Measurements from ENCODE around the gene UBE2R2.
"Not testable (repeated sequence)": the region's sequence is repeated elsewhere in the genome, so short reads cannot be mapped to it uniquely, and the experiment has no call there.

UBE2R2 gene, protein sequence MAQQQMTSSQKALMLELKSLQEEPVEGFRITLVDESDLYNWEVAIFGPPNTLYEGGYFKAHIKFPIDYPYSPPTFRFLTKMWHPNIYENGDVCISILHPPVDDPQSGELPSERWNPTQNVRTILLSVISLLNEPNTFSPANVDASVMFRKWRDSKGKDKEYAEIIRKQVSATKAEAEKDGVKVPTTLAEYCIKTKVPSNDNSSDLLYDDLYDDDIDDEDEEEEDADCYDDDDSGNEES

GRCh38 chr9:33816327-33817252, at the start of gene UBE2R2:
Gene UBE2R2 (plus strand): TSS chr9:33817160. CDS start chr9:33817758, 598 bp downstream.
- peak; percentile 82 to 97 (median 85) for DNase-seq (ENCODE audit: low read depth in 3 of 3)

DNA sequence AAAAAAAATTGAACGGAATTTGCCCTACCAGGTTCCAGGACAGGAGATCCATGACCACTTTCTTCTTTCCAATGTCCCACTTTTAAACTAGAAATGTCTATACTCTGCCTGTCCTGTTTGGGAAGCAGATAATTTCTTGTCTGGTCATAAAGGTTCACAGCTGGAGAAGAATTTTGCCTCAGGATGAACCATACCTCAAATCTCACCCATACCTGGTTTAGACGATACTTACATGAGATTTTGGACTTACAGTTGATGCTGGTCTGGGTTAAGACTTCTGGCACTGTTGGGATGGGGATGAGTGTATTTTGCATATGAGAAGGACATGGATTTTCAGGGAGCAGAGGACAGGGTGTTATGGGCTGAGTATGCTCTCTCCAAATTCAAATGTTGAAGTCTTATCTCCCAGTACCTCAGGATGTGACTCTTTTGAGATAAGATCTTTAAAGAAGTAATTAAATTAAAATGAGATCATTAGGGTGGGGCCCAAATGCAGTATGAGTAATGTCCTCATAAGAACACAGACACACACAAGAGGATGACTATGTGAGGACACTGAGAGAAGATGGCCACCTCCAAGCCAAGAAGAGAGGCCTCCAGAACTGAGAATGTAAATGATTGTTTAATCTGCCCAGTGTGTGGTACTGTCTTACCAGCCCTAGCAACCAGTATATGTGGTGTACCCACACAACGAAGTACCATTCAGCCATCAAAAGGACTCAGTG, 46.6 kb upstream of the UBE2R2 start:
- DNase-seq (ENCODE audit: low read depth in 3 of 3): not testable (repeated sequence)

GRCh38 chr9:33773135-33773534, 43.8 kb upstream of the UBE2R2 start:
- not testable (repeated sequence) for DNase-seq (ENCODE audit: low read depth in 3 of 3)

DNA sequence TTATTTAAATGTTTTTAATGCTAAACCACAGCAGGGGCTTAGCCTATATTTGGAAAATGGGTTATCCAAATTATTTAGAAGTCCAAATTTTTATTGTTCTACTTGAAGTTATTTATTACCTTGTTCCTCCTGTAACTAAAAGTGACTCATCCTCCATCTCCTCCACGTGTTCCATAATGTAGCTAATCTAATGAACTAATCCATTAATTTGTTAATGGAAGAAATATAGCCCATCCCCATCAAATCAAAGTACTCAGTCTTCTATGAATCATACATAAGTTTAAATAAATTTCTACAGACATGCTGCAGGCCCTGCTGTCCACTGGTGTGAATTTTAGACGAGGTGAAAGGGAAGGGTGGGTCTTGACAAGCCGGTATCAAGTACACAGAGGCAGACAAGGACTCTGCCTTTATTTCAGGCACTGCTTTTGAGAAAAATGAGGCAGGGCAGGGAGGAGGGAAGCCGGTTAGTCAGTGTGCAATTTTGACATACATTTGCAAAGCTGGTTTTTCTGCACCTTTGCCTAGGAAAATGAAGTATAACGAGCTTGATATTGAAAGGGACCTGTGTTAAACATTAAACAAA, 42.8 kb upstream of the UBE2R2 start:
- DNase-seq (ENCODE audit: low read depth in 3 of 3): not testable (repeated sequence)

GRCh38 chr9:33776578-33776977, 40.4 kb upstream of the UBE2R2 start:
- DNase-seq (ENCODE audit: low read depth in 3 of 3): no peak

DNA sequence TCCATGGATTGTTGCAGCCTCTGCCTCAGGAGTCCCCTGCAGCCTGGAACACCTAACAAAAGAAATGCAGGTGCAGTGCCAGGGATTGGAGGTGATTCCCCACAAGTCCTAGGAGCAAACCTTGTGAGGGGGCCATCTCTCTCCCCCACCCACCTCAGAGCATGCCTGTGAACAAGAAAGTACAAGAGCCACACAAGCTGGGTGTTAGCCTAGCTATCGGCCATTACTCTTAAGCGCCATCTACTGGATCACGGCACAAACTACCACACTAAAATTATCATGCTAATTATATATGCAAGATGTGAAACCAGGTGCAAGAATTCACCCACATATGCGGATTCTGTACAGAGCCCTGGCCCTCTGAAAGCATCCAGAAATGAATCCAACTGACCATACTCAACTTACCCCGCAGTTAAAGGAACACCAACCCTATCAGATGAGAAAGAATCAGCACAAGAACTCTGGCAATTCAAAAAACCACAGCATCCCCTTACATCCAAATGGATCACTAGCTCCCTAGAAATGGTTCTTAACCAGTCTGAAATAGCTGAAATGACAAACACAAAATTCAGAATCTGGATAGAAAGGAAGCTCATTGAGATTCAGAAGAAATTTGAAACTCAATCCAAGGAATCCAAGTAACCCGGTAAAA, 38.1 kb upstream of the UBE2R2 start:
- DNase-seq (ENCODE audit: low read depth in 3 of 3): peak; percentile 7 to 15 (median 15)

- DNase-seq (ENCODE audit: low read depth in 3 of 3): no peak
These were observed 36.7 kb upstream of the UBE2R2 start for GRCh38 chr9:33780276-33780675.

GRCh38 chr9:33781736-33782135, 35.2 kb upstream of the UBE2R2 start:
- no peak for DNase-seq (ENCODE audit: low read depth in 3 of 3)

DNA sequence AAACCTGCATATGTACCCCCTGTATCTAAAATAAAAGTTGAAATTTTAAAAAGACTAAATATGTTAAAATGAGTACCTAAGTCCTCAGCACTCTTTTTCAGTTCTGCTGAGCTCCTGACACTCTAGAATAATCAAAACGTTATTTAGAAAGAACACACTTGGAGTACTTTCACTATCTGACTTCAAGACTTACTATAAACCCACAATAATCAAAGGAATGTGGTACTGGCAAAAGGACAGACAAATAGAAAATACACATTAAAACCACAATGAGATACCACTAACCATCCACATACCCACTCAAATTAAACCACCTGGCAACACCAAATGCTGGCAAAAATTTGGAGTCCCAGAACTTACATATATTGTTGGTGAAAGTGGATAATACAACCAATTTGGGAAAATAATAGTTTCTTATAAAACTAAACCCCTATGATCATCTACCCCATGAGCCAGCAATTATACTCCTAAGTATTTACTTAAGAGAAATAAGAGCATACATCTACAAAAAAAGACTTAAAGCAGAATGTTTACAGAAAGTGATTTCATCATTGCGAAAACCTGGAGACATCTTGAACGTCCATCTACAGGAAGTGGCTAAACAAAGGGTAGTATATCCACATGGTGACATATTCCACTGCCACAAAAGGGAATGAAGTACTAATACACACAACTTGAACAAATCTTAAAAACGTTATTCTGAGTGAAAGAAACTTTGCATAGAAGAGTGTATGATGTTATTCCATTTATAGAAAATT, 34.4 kb upstream of the UBE2R2 start:
- no peak for DNase-seq (ENCODE audit: low read depth in 3 of 3)

DNA sequence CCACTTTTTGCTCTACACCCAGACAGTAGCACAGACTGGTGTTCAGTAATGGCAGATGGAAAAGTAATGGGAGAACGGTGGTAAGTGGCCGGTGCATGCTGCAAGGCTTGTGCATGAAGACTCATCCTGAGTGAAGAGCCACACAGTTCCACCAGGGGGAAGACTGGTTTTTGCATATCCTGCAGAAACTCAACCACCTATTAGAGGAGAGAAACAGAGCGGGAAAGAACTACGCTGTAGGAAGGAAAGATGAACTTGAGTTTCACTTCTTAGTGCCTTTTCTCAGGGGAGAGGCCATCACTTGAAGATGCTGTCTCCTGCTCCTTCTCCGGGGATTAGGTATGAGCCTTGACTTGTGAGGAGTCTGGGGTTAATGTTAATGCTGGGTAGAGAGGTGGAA, 31.0 kb upstream of the UBE2R2 start:
- no peak for DNase-seq (ENCODE audit: low read depth in 3 of 3)

DNA sequence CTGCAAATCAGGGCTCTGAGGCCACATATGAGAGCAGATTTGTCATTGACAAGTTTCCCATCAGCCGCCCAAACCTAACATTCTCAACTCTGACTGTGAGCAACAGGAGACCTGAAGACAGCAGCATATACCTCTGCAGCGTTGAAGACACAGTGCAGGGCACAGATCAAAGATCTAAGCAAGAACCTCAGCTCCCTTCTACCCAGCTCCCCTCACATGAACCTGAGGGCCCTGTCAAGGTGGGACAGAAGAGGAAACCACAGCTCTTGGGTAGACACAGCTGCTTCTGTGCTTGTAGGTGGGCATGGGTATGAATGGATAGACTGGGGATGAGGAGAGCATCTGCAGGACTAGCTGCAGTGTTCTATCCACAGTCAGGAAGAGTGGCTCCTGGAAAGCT, 30.3 kb upstream of the UBE2R2 start:
- DNase-seq (ENCODE audit: low read depth in 3 of 3): no peak

GRCh38 chr9:33787839-33788238, 29.1 kb upstream of the UBE2R2 start:
- DNase-seq (ENCODE audit: low read depth in 3 of 3): no peak

- not testable (repeated sequence) for DNase-seq (ENCODE audit: low read depth in 3 of 3)
These were observed 27.5 kb upstream of the UBE2R2 start for GRCh38 chr9:33789429-33789828.

DNA sequence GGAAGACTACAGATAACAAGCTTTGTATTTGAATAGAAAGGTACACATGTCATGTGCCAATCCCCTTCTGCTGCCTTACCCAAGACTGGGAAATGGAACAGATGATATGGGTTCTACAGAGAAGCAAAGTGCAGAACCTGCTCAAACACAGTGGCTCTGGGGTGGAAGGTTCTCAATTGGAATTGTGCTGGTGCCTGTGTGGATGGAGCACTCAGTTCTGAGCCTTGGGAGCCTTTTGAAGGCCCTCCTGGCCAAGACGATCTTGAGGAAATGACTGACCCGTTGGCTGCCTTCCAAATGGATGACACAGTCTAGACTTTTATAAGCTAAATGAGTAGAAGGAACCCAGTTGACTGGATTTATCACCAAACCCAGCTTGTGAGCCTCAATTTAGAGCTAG, 25.8 kb upstream of the UBE2R2 start:
- DNase-seq (ENCODE audit: low read depth in 3 of 3): no peak

- not testable (repeated sequence) for DNase-seq (ENCODE audit: low read depth in 3 of 3)
These were observed 23.5 kb upstream of the UBE2R2 start for GRCh38 chr9:33793496-33793895.

- no peak for DNase-seq (ENCODE audit: low read depth in 3 of 3)
These were observed 22.4 kb upstream of the UBE2R2 start for GRCh38 chr9:33794560-33794959.

GRCh38 chr9:33795281-33795680, 21.7 kb upstream of the UBE2R2 start, which contains the start of gene PRSS3:
Gene PRSS3 (plus strand): TSS chr9:33795561. CDS start chr9:33795574, 13 bp downstream.
- DNase-seq (ENCODE audit: low read depth in 3 of 3): no peak

DNA sequence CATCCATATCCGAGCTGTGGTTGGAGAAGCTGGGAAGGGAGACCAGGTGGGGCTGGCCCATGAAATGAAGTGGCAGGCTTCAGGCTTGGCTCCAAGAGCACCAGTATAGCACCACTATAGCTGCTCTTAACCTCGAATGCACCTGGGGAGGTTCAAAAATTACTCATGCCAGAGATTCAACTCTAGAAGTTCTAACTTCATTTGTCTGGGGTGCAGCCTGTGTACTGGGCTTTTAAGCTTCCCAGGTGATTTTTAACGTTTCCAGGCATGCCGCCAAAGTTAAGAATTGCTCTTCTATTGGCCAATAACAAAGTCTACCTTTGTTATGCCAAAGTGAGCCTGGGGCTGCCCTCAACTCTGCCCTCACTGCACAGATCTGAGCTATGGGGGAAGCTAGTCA, 21.1 kb upstream of the UBE2R2 start:
- no peak for DNase-seq (ENCODE audit: low read depth in 3 of 3)

DNA sequence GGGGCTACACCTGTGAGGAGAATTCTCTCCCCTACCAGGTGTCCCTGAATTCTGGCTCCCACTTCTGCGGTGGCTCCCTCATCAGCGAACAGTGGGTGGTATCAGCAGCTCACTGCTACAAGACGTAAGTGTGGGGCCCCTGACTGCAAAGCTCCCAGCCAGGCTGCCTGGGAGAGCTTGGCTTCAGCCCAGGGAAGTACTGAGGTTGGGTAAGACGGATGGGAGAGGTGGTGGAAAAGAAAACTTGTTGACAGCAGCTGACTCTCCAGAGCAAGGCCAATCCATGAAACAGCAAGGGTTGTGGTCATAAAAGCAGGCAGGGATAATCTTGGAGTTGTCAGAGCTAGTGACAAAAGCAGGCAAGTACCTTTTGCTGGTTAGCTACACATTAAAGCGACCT, 20.3 kb upstream of the UBE2R2 start:
- not testable (repeated sequence) for DNase-seq (ENCODE audit: low read depth in 3 of 3)

GRCh38 chr9:33797837-33798236, 19.1 kb upstream of the UBE2R2 start:
- no peak for DNase-seq (ENCODE audit: low read depth in 3 of 3)

DNA sequence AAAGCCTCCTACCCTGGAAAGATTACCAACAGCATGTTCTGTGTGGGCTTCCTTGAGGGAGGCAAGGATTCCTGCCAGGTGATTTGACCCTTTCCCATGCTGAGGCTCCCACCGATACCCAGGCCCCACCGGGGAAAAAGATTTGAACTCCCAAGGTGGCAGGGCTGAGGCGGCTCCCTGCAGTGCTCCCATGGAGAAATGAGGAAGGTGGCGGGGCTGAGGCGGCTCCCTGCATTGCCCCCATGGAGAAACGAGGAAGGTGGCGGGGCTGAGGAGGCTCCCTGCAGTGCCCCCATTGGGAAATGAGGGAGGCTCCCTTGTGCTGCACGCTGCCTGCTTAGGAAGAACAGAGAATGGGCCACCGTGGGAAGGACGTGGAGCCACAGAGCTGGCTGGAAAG, 18.4 kb upstream of the UBE2R2 start:
- no peak for DNase-seq (ENCODE audit: low read depth in 3 of 3)
